BLaER1 (cell line): ENCODE data around the gene MEIS2.

Source experiments
- H3K27ac ChIP-seq: shearing (Covaris generic); formaldehyde crosslinking; 2 replicates; pipeline ENCODE4 v1.8.1; 2022
- H3K27me3 ChIP-seq: shearing (Covaris generic); formaldehyde crosslinking; 2 replicates; pipeline ENCODE4 v1.8.1; 2022
- H3K36me3 ChIP-seq: shearing (Covaris generic); formaldehyde crosslinking; 2 replicates; pipeline ENCODE4 v1.8.1; 2022
- H3K4me1 ChIP-seq: shearing (Covaris generic); formaldehyde crosslinking; 2 replicates; pipeline ENCODE4 v1.8.1; 2022
- H3K4me2 ChIP-seq: shearing (Covaris generic); formaldehyde crosslinking; 2 replicates; pipeline ENCODE4 v1.8.1; 2022
- H3K4me3 ChIP-seq: shearing (Covaris generic); formaldehyde crosslinking; 2 replicates; pipeline ENCODE4 v1.8.1; 2022
- H3K9ac ChIP-seq: shearing (Covaris generic); formaldehyde crosslinking; 2 replicates; pipeline ENCODE4 v1.8.1; 2022
- H3K9me3 ChIP-seq: shearing (Covaris generic); formaldehyde crosslinking; 2 replicates; pipeline ENCODE4 v1.8.1; 2022
- H4K20me1 ChIP-seq: shearing (Covaris generic); formaldehyde crosslinking; 2 replicates; pipeline ENCODE4 v1.8.1; 2022
- Cebpa-rat ChIP-seq: shearing (Covaris generic); IDR thresholded peaks from 2 replicates; pipeline ENCODE4 v1.8.1; 2022

The MEIS2 gene

GRCh38 chr15:36879568-36880222 lies 220.7 kb downstream of the MEIS2 start:
- H3K4me3 ChIP-seq = no peak overlapping the region
- TF ChIP-seq Cebpa-rat = no peak
- no peaks in the 10 kb centered on the region for H3K36me3 ChIP-seq
- no peaks in the 10 kb centered on the region for H4K20me1 ChIP-seq
- peaks cover 29% of the 10 kb centered on the region for H3K27me3 ChIP-seq
- H3K9me3 ChIP-seq = peaks cover 21% of the 10 kb centered on the region
- H3K4me1 ChIP-seq = no peaks in the 10 kb centered on the region
- no peak overlapping the region for H3K4me2 ChIP-seq
- H3K27ac ChIP-seq = no peak overlapping the region
- no peak overlapping the region for H3K9ac ChIP-seq

GRCh38 chr15:36878684-36879262 lies 221.6 kb downstream of the MEIS2 start:
- H3K9me3 ChIP-seq = peaks cover 21% of the 10 kb centered on the region
- no peaks in the 10 kb centered on the region for H3K36me3 ChIP-seq
- no peak overlapping the region for H3K27ac ChIP-seq
- no peaks in the 10 kb centered on the region for H4K20me1 ChIP-seq
- H3K4me3 ChIP-seq = no peak overlapping the region
- TF ChIP-seq Cebpa-rat = no peak
- H3K9ac ChIP-seq = no peak overlapping the region
- no peaks in the 10 kb centered on the region for H3K4me1 ChIP-seq
- H3K27me3 ChIP-seq = peaks cover 29% of the 10 kb centered on the region
- H3K4me2 ChIP-seq = no peak overlapping the region

- H4K20me1 ChIP-seq = no peaks in the 10 kb centered on the region
- no peak overlapping the region for H3K4me3 ChIP-seq
- peaks cover 29% of the 10 kb centered on the region for H3K27me3 ChIP-seq
- peaks cover 21% of the 10 kb centered on the region for H3K9me3 ChIP-seq
- no peak overlapping the region for H3K27ac ChIP-seq
- no peak overlapping the region for H3K9ac ChIP-seq
- TF ChIP-seq Cebpa-rat = no peak
- no peaks in the 10 kb centered on the region for H3K36me3 ChIP-seq
- H3K4me2 ChIP-seq = no peak overlapping the region
- H3K4me1 ChIP-seq = no peaks in the 10 kb centered on the region
Observed at GRCh38 chr15:36877796-36878683, 222.3 kb downstream of the MEIS2 start.

GRCh38 chr15:36877294-36877693 lies 223.1 kb downstream of the MEIS2 start:
- no peak overlapping the region for H3K4me2 ChIP-seq
- peaks cover 24% of the 10 kb centered on the region for H3K27me3 ChIP-seq
- no peak for TF ChIP-seq Cebpa-rat
- H3K4me3 ChIP-seq = no peak overlapping the region
- peaks cover 16% of the 10 kb centered on the region for H3K9me3 ChIP-seq
- H3K4me1 ChIP-seq = no peaks in the 10 kb centered on the region
- H4K20me1 ChIP-seq = no peaks in the 10 kb centered on the region
- H3K36me3 ChIP-seq = no peaks in the 10 kb centered on the region
- no peak overlapping the region for H3K27ac ChIP-seq
- H3K9ac ChIP-seq = no peak overlapping the region

GRCh38 chr15:36875740-36876334 lies 224.5 kb downstream of the MEIS2 start:
- TF ChIP-seq Cebpa-rat = no peak
- no peaks in the 10 kb centered on the region for H3K4me1 ChIP-seq
- no peak overlapping the region for H3K9ac ChIP-seq
- no peak overlapping the region for H3K4me3 ChIP-seq
- peaks cover 22% of the 10 kb centered on the region for H3K27me3 ChIP-seq
- H3K27ac ChIP-seq = no peak overlapping the region
- H3K4me2 ChIP-seq = no peak overlapping the region
- no peaks in the 10 kb centered on the region for H3K36me3 ChIP-seq
- no peaks in the 10 kb centered on the region for H4K20me1 ChIP-seq
- H3K9me3 ChIP-seq = peaks cover 15% of the 10 kb centered on the region

- H3K9ac ChIP-seq = no peak overlapping the region
- no peak for TF ChIP-seq Cebpa-rat
- H3K4me2 ChIP-seq = no peak overlapping the region
- no peak overlapping the region for H3K27ac ChIP-seq
- H3K27me3 ChIP-seq = peaks cover 22% of the 10 kb centered on the region
- H4K20me1 ChIP-seq = no peaks in the 10 kb centered on the region
- no peak overlapping the region for H3K4me3 ChIP-seq
- peaks cover 8% of the 10 kb centered on the region; the same call in 1 of the 2 replicates for H3K9me3 ChIP-seq
- H3K4me1 ChIP-seq = no peaks in the 10 kb centered on the region
- no peaks in the 10 kb centered on the region for H3K36me3 ChIP-seq
Observed at GRCh38 chr15:36874930-36875329, 225.4 kb downstream of the MEIS2 start.

- Histone ChIP-seq H3K9ac (no peak overlapping the region), H3K4me2 (no peak overlapping the region), H3K27me3 (no peaks in the 10 kb centered on the region), H3K9me3 (no peaks in the 10 kb centered on the region), H3K36me3 (no peaks in the 10 kb centered on the region), H3K4me1 (no peaks in the 10 kb centered on the region), H3K27ac (no peak overlapping the region), H4K20me1 (no peaks in the 10 kb centered on the region), H3K4me3 (no peak overlapping the region)
- TF ChIP-seq Cebpa-rat = no peak
Observed at GRCh38 chr15:36867436-36867835, 232.9 kb downstream of the MEIS2 start.

- H3K27ac ChIP-seq = no peak overlapping the region
- no peaks in the 10 kb centered on the region for H3K36me3 ChIP-seq
- H3K9ac ChIP-seq = no peak overlapping the region
- H3K27me3 ChIP-seq = no peaks in the 10 kb centered on the region
- no peaks in the 10 kb centered on the region for H4K20me1 ChIP-seq
- no peak overlapping the region for H3K4me2 ChIP-seq
- TF ChIP-seq Cebpa-rat = no peak
- H3K4me3 ChIP-seq = no peak overlapping the region
- H3K4me1 ChIP-seq = no peaks in the 10 kb centered on the region
- no peaks in the 10 kb centered on the region for H3K9me3 ChIP-seq
Observed at GRCh38 chr15:36866896-36867295, 233.5 kb downstream of the MEIS2 start.

GRCh38 chr15:36863570-36863969 lies 236.8 kb downstream of the MEIS2 start:
- no peak overlapping the region for H3K4me3 ChIP-seq
- no peaks in the 10 kb centered on the region for H4K20me1 ChIP-seq
- H3K27me3 ChIP-seq = no peaks in the 10 kb centered on the region
- TF ChIP-seq Cebpa-rat = no peak
- no peak overlapping the region for H3K9ac ChIP-seq
- no peaks in the 10 kb centered on the region for H3K4me1 ChIP-seq
- H3K9me3 ChIP-seq = no peaks in the 10 kb centered on the region
- H3K27ac ChIP-seq = no peak overlapping the region
- no peaks in the 10 kb centered on the region for H3K36me3 ChIP-seq
- no peak overlapping the region for H3K4me2 ChIP-seq

GRCh38 chr15:36860792-36861191 lies 239.6 kb downstream of the MEIS2 start:
- H3K9ac ChIP-seq = no peak overlapping the region
- H3K4me2 ChIP-seq = no peak overlapping the region
- no peaks in the 10 kb centered on the region for H3K27me3 ChIP-seq
- H4K20me1 ChIP-seq = no peaks in the 10 kb centered on the region
- no peaks in the 10 kb centered on the region for H3K4me1 ChIP-seq
- no peaks in the 10 kb centered on the region for H3K9me3 ChIP-seq
- no peaks in the 10 kb centered on the region for H3K36me3 ChIP-seq
- no peak overlapping the region for H3K27ac ChIP-seq
- peak; percentile 33; the same call in 1 of the 2 replicates for TF ChIP-seq Cebpa-rat
- H3K4me3 ChIP-seq = no peak overlapping the region
